Calu3 (cell line): ENCODE measurements around the gene NR0B2. TPM values are rescaled to one million over a fixed set of nuclear protein-coding genes. Genes with fewer than 3 reads are reported as not detected.

Source experiments
- BruUV-seq: library from RNA; stranded (reverse); fragments of 400-500 nt; replicated peaks from 2 replicates; lab custom pipeline; 2021; lab: Mats Ljungman, UMichigan
- CTCF ChIA-PET: fragments of 300-600 bp; sonication (Branson Sonifier 250); formaldehyde crosslinking; loops from one replicate; lab custom pipeline; 2022; ENCODE audit warnings: antibody characterized with exemption; lab: Charles Lee
- DNase-seq: peaks from one replicate; pipeline ENCODE4 v3.0.0; 2022
- H3K27ac Mint-ChIP-seq: one replicate; pipeline ENCODE4 v1.8.0; 2022; ENCODE audit warnings: mixed read lengths; ENCODE audit not compliant: unreplicated experiment
- H3K27me3 Mint-ChIP-seq: one replicate; pipeline ENCODE4 v1.8.0; 2022; ENCODE audit warnings: mixed read lengths; ENCODE audit not compliant: unreplicated experiment
- H3K36me3 Mint-ChIP-seq: one replicate; pipeline ENCODE4 v1.8.0; 2022; ENCODE audit warnings: mild to moderate bottlenecking, moderate library complexity, mixed read lengths; ENCODE audit not compliant: insufficient read depth, unreplicated experiment
- H3K4me1 Mint-ChIP-seq: one replicate; pipeline ENCODE4 v1.8.0; 2022; ENCODE audit warnings: mild to moderate bottlenecking, low read depth, mixed read lengths; ENCODE audit not compliant: unreplicated experiment
- H3K4me3 Mint-ChIP-seq: one replicate; pipeline ENCODE4 v1.8.0; 2022; ENCODE audit warnings: mild to moderate bottlenecking, low read depth, moderate library complexity, mixed read lengths; ENCODE audit not compliant: unreplicated experiment
- H3K9me3 Mint-ChIP-seq: one replicate; pipeline ENCODE4 v1.8.0; 2022; ENCODE audit warnings: low read depth, mixed read lengths; ENCODE audit not compliant: unreplicated experiment
- intact Hi-C: fragments of 100-400 bp; cut with micrococcal nuclease; formaldehyde crosslinking; loops from one replicate; pipeline ENCODE4 v1.10.0; 2022; ENCODE audit not compliant: unreplicated experiment
- total RNA-seq: library from RNA; stranded (reverse); gene quantifications from 2 replicates; pipeline ENCODE4 v1.2.3, GENCODE V29; 2022
- TF ChIP-seq, protein P1 (sequence below): fragments of 200-600 bp; IDR thresholded peaks from one replicate; pipeline ENCODE4 v1.8.0; 2022; ENCODE audit warnings: antibody characterized with exemption; ENCODE audit not compliant: unreplicated experiment

The NR0B2 gene
- total RNA-seq, 1 experiment from 2014 or later = not detected

DNA sequence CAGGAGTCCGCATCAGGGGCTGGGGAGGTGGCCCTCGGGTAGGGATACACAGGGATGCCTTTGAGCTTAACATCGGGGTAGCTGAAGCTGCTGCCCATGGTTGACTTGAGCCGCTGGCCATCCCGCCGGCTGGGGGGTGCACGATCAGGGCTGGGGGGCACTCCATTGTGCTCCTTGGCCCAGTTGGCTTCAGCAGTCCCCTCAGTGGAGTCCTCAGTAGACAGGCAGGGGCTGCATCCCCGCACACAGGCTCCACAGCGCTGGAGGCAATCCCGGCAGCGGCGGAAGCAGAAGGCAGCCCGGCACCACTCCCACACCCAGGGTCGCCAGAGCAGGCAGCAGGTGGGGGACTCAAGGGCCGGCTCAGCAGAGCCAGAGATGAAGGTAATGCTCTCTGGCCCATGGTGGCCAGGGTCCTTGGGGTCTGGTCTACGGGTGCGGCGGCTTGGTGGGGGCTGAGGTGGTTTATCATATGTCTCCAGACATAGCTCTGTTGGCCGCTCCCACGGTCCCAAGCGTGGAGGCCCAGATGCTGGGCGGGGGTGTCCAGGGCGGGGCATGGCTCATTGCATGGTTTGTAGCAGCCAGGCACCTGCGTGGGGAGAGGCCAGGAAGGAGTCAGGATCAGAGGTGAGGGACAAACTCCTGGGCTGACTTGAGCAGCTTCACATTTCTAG lies 38.2 kb upstream of the NR0B2 start:
- intact Hi-C loops = no loop called here
- peaks cover 55% of the 10 kb centered on the region for H3K36me3 Mint-ChIP-seq
- H3K27ac Mint-ChIP-seq = no peak overlapping the region
- H3K4me3 Mint-ChIP-seq = no peak overlapping the region
- no peaks in the 10 kb centered on the region for H3K4me1 Mint-ChIP-seq
- DNase-seq = no peak
- CTCF ChIA-PET = no interaction called here
- TF ChIP-seq, protein P1, sequence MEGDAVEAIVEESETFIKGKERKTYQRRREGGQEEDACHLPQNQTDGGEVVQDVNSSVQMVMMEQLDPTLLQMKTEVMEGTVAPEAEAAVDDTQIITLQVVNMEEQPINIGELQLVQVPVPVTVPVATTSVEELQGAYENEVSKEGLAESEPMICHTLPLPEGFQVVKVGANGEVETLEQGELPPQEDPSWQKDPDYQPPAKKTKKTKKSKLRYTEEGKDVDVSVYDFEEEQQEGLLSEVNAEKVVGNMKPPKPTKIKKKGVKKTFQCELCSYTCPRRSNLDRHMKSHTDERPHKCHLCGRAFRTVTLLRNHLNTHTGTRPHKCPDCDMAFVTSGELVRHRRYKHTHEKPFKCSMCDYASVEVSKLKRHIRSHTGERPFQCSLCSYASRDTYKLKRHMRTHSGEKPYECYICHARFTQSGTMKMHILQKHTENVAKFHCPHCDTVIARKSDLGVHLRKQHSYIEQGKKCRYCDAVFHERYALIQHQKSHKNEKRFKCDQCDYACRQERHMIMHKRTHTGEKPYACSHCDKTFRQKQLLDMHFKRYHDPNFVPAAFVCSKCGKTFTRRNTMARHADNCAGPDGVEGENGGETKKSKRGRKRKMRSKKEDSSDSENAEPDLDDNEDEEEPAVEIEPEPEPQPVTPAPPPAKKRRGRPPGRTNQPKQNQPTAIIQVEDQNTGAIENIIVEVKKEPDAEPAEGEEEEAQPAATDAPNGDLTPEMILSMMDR = no peak
- no peaks in the 10 kb centered on the region for H3K9me3 Mint-ChIP-seq
- no peaks in the 10 kb centered on the region for H3K27me3 Mint-ChIP-seq
- no TSS peak for BruUV-seq

DNA sequence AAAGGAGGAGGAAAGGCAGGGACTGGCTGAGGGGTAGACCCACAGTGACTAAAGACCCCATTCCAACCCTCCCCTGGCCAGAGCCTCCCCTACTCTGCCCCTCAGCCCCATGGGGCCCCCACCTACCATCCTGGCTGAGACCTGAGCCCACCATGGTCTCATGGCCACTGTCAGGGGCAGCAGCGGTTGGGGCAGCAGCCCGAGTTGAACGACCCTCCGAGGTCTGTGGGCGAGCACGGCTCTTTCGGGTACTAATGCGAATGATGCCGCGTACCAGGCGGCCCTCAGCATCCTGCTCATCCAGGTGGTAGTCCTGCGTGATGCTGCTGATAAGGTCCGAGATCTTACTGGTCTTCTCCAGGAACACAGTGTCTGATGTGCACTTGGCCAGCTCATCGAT lies 37.4 kb upstream of the NR0B2 start:
- no peak overlapping the region for H3K27ac Mint-ChIP-seq
- H3K4me1 Mint-ChIP-seq = no peaks in the 10 kb centered on the region
- intact Hi-C loops = no loop called here
- peaks cover 55% of the 10 kb centered on the region for H3K36me3 Mint-ChIP-seq
- TF ChIP-seq, protein P1 = no peak
- no peaks in the 10 kb centered on the region for H3K27me3 Mint-ChIP-seq
- CTCF ChIA-PET = no interaction called here
- H3K9me3 Mint-ChIP-seq = no peaks in the 10 kb centered on the region
- DNase-seq = no peak
- BruUV-seq = no TSS peak
- H3K4me3 Mint-ChIP-seq = no peak overlapping the region

DNA sequence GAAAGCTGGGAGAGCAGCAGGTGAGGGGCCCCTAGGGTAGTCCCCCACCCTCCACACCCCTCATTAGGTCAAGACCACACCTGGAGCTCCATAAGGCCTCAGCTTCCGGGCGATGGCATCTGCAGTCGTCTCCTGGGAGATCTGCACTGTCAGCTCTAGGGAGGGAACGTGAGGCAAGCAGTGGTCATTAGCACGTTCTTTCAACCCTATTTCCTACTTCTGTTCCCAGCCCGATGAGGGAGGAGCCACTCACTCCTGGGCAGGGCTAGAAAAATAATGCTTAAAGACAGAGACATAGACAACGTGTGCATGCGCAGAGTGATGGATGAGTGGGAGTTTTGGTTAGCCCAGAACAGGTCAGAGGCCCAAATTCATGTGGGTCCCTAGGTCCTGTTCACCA lies 36.8 kb upstream of the NR0B2 start:
- TF ChIP-seq, protein P1 = no peak
- no TSS peak for BruUV-seq
- Mint-ChIP-seq H3K4me1 (no peaks in the 10 kb centered on the region), H3K27ac (no peak overlapping the region), H3K4me3 (no peak overlapping the region), H3K9me3 (no peaks in the 10 kb centered on the region), H3K27me3 (no peaks in the 10 kb centered on the region), H3K36me3 (peaks cover 59% of the 10 kb centered on the region)
- intact Hi-C loops = no loop called here
- no peak for DNase-seq
- CTCF ChIA-PET = no interaction called here

DNA sequence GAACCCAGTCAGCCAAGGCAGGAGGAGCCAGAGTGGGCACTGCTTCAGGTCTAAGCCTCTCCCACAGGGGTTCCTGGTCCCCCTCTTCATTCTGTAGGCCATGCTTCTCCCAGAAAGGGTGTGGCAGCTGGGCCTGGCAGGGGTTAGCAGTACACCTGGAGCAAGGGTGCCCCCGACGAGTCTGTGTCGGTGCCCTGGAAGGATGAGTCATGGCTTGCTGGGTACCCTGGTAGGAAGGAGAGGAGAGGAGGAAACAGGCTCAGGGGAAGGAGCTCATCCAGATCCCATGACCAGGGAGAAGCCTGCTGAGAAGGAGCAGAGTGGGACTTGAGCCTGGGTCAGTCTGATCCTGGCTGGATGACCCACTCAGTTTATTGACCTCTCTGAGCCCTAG lies 36.1 kb upstream of the NR0B2 start:
- no peak overlapping the region for H3K4me3 Mint-ChIP-seq
- peaks cover 65% of the 10 kb centered on the region for H3K36me3 Mint-ChIP-seq
- peak overlapping the region; percentile 60 for H3K27ac Mint-ChIP-seq
- CTCF ChIA-PET = no interaction called here
- H3K4me1 Mint-ChIP-seq = no peaks in the 10 kb centered on the region
- H3K9me3 Mint-ChIP-seq = no peaks in the 10 kb centered on the region
- no TSS peak for BruUV-seq
- no peak for DNase-seq
- intact Hi-C loops = no loop called here
- no peaks in the 10 kb centered on the region for H3K27me3 Mint-ChIP-seq
- TF ChIP-seq, protein P1 = no peak
